HG02642 (cell line): ENCODE results near the gene GPR62.
A peak's percentile ranks its signal among the peaks of the same experiment; 100 is the strongest.
"Not testable (repeated sequence)": the region's sequence is repeated elsewhere in the genome, so short reads cannot be mapped to it uniquely, and the experiment has no call there.

Experiments
- ATAC-seq: cut with Tn5 transposase; IDR thresholded peaks from one replicate; pipeline ENCODE4 v1.9.1; 2021; ENCODE audit warnings: mild to moderate bottlenecking; ENCODE audit not compliant: unreplicated experiment, poor library complexity

Gene GPR62

GRCh38 chr3:51987568-51987967 lies 32.4 kb downstream of the GPR62 start:
- ATAC-seq, result no peak

DNA sequence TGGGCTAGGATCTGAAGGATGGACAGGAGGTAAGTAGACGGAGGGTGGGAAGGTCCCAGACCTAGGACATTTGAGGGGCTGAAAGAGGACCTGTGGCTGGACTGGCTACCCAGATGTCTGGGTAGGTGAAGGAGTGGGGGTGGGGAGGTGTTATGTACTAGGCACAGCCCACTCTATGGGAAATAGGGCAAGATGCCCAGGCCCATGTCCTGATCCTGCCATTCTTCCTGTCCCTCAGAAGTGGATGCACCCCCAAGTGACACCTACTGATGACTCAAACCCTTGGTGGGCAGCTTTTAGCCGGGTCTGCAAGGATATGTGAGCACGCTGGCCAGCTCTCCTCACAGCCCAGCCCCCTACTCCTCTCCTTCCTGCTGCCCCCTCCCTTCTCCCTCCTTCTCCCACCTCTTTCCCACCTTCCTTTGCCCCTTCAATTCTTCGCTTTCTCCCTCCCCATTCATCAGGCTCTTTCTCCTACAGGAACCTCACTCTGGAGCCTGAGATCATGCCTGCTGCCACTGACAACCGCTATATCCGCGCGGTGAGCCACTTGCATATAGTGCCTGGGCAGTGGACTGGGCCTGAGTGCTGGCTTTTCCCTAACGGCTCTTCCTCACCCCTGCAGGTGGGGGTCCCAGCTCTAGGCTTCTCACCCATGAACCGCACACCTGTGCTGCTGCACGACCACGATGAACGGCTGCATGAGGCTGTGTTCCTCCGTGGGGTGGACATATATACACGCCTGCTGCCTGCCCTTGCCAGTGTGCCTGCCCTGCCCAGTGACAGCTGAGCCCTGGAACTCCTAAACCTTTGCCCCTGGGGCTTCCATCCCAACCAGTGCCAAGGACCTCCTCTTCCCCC lies 33.3 kb downstream of the GPR62 start:
- ATAC-seq, result no peak

- ATAC-seq, result not testable (repeated sequence)
Observed at GRCh38 chr3:51990501-51990971, 35.4 kb downstream of the GPR62 start.

DNA sequence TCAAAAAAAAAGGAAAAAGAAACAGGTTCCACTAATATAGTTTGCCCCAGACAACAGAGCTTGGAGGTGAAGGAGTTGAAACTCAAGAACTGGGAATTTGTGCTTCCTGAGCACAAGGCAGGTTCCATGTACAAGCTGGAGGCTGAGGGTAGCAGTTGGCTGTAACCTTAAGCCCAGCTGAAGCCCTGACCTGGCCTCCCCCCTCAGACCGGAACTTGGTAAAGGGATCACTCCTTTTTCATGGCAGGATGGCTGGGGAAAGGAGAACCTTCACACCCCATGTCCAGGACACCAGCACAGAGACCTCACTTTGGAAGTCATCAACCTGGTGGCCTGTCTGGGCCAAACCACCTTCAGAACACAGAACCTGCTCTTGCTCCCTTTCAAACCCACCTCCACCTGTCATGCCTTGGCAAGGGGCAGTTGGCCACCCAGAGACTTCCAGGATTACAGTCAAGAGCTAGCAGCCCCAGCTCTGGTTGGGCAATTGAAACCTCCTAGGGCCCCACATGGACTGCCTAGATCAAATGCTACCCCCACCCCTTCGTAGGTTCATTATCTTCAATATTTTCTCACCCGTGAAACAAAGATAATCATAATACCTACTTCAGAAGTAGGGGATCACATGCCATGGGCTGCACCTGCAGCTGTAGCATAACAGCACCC lies 37.0 kb downstream of the GPR62 start:
- no peak for ATAC-seq

DNA sequence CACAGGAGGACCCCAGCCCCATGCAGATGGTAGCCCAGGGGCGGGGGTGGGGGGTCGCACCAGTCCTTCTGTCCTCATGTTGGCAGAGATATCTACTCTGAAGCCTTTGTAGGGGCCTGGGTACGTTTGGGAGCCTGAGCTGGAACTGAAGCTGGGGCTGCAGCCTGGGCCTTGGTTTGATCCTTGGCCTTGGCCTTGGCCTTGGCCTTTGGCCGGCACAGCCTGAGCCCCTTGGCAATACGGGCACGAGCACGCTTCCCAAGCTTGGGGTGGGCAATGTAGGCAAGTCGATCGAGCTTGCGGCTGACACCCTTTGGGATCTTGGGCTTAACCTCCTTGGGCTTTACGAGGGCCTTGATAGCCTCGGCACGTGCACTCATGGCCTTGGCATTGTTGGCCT lies 38.5 kb downstream of the GPR62 start:
- not testable (repeated sequence) for ATAC-seq

DNA sequence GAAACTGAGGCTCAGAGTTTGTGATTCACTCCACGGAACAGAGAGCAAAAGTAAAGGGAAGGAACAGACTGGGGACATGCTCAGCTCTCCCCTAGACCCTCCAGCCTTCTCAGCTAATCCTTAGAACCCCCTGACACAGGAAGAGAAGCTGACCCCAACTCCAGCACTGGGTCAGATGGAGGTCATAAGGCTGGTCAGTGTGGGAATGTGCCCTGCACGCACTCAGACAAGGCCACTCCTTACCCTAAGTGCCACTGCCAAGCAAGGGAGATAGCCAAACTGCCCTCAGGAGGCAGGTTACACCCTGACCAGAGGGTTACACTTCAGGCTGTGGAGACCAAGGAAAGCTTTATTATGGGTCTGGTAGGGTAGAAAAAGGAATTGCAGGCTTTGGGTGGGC lies 39.3 kb downstream of the GPR62 start:
- ATAC-seq, result no peak

GRCh38 chr3:51995346-51996163 lies 40.4 kb downstream of the GPR62 start, which contains the start of gene RPL29:
Gene RPL29 (minus strand): TSS chr3:51995895. CDS start chr3:51995461, 434 bp downstream.
- peak; percentile 87 for ATAC-seq

DNA sequence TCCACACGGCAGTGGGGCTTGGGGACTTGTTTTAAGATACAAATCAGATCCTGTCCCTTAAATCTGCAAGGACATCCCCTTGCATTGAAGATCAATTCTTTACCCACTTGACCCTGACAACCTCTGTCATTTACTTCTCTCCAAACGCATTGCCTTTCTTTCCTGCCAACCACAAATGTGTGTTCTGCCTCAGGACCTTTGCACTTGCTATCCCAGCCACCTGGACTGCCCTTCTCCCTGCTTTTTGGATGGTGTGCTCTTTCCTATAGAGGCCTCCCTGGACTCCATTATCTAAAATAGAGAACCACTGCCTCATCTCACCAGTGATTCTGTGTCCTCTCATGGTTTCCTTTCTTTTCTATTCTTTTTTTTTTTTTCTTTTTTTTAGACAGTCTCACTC lies 42.0 kb downstream of the GPR62 start:
- no peak for ATAC-seq

DNA sequence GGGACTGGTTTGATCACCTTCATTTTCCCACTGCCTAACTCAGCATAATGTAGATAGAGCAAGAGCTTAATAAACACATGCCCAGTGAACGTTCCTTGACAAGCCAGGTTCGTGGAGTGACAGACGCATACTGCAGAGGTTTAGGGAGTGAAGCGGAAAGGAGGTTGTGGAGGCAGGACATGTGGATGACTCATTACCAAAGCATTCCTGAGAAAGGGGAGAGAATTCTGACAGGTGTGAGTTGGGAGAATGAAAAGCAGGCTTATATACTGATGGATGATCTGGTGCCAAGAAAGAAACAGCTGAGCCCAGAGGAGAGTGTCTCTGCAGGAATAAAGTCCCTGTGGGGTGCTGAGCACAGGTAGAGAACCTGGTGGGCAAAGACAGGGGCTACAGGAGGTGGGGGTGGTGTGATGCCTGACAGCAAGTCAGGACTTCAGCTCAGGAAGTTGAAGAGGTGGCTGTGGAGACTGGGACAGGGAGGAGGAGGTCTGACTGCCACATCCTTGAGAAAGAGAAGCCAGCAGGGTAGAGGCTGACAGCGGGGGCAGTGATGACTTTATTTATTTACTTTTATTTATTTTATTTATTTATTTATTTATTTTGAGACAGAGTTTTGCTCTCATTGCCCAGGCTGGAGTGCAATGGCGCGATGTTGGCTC lies 42.9 kb downstream of the GPR62 start:
- no peak for ATAC-seq

GRCh38 chr3:51998774-51999173 lies 43.6 kb downstream of the GPR62 start:
- no peak for ATAC-seq

GRCh38 chr3:51999846-52000245 lies 44.7 kb downstream of the GPR62 start:
- no peak for ATAC-seq

DNA sequence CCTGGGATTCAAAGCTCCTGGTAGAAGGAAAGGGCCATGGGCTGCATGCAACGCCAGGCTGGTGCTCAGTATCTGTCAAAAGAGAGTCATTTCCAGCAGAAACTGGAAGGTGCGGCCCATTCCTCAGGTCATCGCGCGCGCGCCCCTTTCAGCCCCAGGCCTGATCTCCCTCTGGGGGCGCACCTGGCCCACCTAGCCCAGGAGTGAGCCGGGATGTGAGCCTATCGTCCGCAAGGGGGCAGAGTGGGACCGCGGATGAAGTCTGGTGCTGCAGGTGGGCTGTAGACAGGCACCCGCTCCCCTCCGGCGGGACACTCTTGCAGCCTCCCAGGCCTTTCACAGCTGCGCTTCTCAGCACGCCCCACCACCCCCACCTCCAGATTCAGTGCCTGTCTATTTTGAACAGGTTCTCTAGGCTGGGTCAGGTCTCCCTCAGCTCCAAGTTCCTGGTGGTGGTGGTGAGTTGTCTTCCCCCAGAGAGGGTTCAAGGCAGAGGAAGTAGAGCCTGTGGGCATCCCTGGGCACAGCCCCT lies 46.3 kb downstream of the GPR62 start:
- peak; percentile 81 for ATAC-seq

GRCh38 chr3:52002748-52003147 lies 47.6 kb downstream of the GPR62 start:
- ATAC-seq, result no peak

- ATAC-seq, result no peak
Observed at GRCh38 chr3:52004163-52004787, 49.1 kb downstream of the GPR62 start.

DNA sequence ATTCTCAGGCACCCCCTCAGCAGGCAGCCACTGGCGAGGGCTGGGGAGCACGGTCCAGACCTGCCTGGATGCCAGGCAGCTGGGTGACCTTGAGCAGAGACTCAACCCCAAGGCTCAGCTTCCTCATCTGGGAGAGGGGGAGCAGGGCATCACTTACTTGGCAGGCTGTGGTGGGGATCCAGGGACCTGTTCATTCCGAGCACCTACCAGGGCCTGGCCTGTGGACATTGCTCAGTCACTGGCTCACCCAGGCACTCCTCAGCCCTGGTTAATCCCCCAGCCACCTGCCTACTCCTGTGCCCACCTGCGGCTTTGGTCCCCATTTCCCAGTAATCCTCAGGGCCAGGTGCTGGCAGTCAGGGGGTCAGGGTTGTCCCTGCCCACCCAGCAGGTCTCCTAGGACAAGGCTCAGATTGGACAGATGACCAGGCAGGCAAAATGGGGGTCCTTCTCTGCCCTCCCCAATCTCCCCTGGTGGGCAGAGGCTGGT lies 49.8 kb downstream of the GPR62 start:
- no peak for ATAC-seq

GRCh38 chr3:52005571-52005986 lies 50.4 kb downstream of the GPR62 start:
- no peak for ATAC-seq

GRCh38 chr3:52006017-52006819 lies 51.0 kb downstream of the GPR62 start:
- no peak for ATAC-seq

DNA sequence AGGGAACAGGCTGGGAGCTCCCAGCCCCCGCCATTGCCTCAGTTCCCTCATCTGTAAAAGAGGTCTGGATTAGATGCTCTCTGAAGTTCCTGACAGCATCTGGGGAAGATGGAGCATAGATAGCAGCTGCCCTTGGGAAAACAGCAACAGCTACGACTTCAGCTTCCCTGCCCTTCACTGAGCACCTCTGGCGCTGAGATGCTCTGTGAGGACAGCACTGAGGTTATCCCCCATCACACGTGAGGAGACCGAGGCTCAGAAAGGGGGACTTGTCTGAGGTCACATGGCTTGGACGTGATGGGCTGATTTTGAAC lies 51.6 kb downstream of the GPR62 start:
- ATAC-seq, result no peak
